HFF-Myc (cell line): ENCODE results near the gene NES.

Source experiments
- DNase-seq: peaks from one replicate; pipeline ENCODE4 v3.0.0-alpha.2; 2011; ENCODE audit warnings: low read depth; ENCODE audit errors: extremely low read depth
- H3K4me3 ChIP-seq: replicated peaks from 2 replicates; pipeline ENCODE4 v1.5.1; 2011; ENCODE audit warnings: low read depth, mild to moderate bottlenecking, control low read depth, low read length
- TF ChIP-seq, protein P1 (sequence below): IDR thresholded peaks from 2 replicates; pipeline ENCODE4 v1.5.1; 2012; ENCODE audit warnings: mild to moderate bottlenecking, low read depth, low read length, control low read depth; ENCODE audit errors: missing control alignments

The NES gene

DNA sequence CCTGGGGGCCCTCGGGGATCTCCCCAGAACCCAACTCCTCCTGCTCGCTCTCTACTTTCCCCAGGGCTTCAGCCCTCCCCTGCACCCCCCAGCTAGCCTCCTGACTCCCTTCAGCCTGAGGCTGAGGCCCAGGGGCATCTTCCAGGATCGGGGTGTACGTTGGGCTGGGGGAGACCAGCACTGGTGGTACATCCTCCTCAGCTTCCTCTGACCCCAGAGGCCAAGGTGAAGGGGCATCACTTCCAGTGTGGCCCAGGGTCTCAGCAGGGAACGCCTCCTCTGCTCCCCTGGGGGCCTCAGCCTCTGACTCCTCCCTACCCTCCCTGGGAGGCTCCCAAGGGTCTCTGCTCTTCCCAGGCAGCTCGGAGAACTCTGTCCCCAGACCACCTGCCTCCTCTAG lies 6.8 kb downstream of the NES start:
- no peak overlapping the region for H3K4me3 ChIP-seq
- no peak for DNase-seq
- TF ChIP-seq, protein P1, sequence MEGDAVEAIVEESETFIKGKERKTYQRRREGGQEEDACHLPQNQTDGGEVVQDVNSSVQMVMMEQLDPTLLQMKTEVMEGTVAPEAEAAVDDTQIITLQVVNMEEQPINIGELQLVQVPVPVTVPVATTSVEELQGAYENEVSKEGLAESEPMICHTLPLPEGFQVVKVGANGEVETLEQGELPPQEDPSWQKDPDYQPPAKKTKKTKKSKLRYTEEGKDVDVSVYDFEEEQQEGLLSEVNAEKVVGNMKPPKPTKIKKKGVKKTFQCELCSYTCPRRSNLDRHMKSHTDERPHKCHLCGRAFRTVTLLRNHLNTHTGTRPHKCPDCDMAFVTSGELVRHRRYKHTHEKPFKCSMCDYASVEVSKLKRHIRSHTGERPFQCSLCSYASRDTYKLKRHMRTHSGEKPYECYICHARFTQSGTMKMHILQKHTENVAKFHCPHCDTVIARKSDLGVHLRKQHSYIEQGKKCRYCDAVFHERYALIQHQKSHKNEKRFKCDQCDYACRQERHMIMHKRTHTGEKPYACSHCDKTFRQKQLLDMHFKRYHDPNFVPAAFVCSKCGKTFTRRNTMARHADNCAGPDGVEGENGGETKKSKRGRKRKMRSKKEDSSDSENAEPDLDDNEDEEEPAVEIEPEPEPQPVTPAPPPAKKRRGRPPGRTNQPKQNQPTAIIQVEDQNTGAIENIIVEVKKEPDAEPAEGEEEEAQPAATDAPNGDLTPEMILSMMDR, result no peak

DNA sequence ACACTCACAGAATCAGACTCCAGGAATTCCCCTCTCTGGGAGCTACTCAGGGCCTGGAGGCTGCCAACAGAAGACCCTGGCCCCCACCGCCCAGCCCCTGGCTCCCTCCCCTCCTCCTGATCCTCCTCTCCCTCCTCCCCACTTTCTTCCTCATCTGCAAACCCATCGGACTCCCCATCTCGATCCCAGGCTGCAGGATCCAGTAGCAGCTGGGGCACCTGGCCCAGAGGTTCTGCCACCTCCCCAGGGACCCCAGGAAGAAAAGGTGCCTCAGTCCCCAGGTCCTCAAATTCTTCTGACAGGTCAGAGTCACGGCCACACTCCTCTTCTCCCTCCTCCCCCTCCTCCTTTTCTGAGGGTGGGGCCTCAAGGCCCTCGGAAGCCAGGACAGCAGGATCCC lies 7.4 kb downstream of the NES start:
- no peak overlapping the region for H3K4me3 ChIP-seq
- no peak for DNase-seq
- TF ChIP-seq, protein P1, result no peak

DNA sequence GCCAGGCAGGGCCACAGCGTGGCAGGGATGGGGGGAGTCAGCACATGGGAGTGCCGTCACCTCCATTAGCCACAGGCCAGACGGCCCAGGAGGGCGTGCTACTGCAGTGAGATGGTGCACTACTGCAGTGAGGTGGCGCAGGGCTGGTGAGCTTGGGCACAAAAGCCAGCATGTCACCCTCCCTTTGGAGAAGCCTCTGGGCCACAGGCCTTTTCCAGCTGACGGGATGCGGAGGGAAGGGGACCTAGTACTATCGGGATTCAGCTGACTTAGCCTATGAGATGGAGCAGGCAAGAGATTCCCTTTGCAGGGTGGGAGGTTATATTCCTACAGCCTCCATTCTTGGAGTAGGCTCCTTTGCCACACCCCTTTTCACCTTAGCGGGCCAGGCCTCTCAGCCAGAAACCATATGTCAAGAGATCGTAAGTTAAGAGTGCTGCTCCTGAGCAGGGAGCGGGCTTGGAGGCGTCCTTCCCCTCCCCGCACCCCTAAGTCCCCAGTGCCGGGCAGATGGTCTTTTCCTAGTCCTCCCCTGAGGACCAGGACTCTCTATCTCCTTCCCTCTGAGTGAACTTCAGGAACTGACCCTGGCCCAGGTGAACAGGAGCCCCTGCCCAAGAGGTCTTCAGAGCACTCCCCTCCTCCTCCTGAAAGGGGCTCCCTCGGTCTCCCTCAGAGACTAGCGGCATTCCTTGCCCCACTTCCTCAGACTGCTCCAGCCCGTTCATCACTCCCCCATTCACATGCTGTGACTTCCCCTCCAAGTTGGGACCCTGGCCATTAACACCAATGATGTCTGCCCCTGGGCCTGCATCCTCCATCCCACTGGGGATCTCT lies 8.2 kb downstream of the NES start:
- no peak overlapping the region for H3K4me3 ChIP-seq
- no peak for DNase-seq
- TF ChIP-seq, protein P1, result no peak

DNA sequence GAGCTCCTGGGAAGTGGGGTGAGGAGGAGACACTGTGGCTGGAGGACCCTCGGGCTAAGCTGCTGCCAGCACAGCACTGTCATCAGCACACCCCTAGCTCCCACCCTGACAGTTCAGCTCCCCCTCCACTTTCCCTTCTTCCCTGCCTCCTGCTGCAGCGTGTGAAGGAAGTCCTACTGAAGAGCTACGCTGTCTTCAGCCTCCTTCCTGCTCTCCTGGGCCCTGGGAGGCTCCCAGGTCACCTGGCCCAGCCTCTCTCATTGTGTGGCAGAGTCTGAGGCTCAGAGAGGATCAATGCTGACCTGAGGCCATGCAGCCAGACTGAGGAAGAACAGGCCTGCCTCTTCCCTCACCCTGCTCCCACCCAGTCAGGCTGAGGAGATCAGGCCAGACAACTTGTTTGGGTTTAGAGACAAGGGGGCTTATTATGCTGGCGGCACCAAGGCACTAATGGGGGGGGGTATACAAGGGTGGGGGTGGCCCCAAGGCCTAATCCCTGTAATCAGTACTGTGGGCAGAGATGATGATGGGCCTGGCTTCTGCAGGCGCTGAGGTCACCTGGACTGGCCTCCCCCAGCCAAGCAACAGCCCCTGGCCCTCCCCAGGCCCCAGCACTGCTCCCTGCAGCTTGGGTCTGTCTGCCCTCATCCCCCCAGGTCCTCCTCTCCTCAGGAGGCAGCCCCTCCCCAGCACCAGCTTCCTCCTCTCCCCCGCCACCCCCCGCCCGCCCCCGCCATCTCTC lies 9.1 kb downstream of the NES start:
- TF ChIP-seq, protein P1, result no peak
- no peak overlapping the region for H3K4me3 ChIP-seq
- DNase-seq, result no peak

DNA sequence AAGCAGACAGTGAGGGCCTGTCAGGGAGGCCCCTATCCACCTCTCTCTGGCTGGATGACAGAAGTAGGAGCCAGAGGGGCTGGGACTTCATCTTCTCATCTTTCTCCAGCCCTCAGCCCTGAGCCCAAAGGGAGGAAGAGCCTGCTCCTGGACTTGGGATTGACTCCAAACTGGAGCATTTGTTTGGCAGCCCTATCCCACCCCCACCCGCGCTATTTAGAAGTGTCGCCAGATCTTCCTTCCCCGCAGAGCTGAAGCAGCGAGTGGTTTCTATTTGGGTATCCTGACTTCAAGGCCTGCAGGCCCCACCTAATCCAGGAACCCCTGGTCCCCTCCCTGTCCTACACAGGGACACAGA lies 9.6 kb downstream of the NES start:
- TF ChIP-seq, protein P1, result no peak
- DNase-seq, result no peak
- H3K4me3 ChIP-seq, result no peak overlapping the region

DNA sequence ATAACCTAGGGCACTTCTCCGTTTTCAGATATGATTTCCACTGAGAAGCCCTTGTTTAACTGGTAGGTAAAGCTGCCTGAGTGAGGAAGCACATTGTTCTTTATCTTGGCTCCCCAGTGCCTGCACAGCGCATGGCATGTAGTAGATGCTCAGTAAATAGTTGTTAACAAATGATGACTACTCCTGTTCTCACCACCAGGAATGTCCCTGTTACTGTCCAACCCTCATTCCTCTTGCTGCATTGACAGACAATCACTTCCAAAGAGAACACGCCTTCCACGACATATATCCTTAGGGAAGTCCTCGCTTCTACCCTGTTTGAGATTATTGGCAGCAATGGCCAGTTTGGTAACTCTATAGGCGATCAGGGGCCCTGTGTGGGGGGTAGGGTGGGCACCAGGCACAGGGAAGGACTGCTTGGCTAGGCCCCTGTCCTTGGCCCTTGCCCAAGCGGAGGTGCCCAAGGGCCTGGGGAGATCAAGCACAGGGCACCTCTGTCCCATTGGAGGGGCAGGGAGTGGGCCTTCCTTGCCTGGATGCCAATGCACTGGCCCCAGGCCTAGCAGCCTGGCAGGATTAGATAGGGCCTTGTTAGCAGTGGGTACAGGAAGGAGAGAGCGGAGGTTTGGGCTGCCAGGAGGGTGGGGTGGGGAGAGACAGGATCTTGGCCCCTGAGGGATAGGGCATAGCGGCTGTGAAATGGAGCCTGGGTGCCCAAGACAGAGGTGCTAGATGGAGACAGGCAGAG lies 10.2 kb downstream of the NES start:
- no peak overlapping the region for H3K4me3 ChIP-seq
- TF ChIP-seq, protein P1, result no peak
- no peak for DNase-seq
